HG03039 (cell line): ENCODE data around the gene DPP10.
"Not testable (repeated sequence)": the region's sequence is repeated elsewhere in the genome, so short reads cannot be mapped to it uniquely, and the experiment has no call there.

Experiments used
- ATAC-seq: cut with Tn5 transposase; IDR thresholded peaks from one replicate; pipeline ENCODE4 v1.9.1; 2021; ENCODE audit warnings: mild to moderate bottlenecking, moderate library complexity; ENCODE audit not compliant: unreplicated experiment

The DPP10 gene

DNA sequence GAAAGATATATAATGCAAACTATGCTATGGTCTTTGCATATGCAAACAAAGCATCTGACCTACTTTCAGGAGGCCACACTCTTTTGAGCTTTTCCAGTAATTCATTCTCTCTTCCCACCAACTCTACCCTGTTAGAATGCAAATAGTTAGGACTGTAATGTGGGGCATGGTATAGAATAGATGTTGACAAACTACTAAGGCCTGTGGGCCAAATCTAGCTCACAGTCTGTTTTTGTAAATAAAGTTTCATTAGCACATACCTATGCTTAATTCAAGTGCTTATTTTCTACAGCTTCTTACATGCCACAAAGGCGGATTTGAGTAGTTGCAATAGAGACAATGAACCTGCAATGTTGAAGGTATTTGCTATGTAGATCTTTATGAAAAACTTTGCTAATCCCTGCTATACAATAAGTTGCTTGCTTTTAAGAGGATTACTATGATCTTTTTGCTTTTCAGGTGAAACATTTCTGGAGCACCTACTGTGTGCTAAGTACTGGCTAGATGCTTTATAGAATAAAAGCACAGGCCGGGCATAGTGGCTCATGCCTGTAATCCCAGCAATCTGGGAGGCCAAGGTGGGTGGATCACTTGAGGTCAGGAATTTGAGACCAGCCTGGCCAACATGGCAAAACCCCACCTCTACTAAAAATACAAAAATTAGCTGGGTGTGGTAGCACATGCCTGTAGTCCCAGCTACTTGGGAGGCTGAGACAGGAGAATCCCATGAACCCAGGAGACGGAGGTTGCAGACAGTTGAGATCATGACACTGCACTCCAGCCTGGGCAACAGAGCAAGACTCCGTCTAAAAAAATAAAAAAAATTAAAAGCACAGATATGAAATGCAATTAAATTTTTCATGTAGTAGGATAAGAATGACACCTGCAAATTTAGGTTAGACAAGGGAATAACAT lies 267.8 kb downstream of the DPP10 start:
- no peak for ATAC-seq

- no peak for ATAC-seq
These were observed 271.9 kb downstream of the DPP10 start for GRCh38 chr2:114714313-114714712.

- no peak for ATAC-seq
These were observed 274.6 kb downstream of the DPP10 start for GRCh38 chr2:114717049-114717448.

GRCh38 chr2:114724454-114724853 lies 282.0 kb downstream of the DPP10 start:
- ATAC-seq: no peak

DNA sequence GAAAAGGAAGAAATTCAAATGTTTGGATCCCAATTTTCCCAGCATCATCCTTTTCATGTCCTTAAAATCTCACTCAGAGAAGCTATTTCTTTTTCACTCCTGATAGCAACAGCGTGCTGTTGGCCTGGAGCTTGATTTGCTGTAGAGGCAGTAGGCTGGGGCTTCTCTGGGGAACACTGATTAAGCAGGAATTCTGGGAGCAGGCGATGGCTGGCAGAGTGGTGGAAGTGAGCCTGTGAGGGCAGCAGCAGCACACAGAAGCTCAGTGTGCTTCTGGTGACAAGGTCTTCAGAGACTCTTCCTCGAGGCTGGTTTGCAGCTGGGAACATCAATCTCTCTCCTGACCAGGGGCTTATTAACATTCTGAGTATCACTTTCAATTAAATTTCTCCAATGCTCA lies 284.6 kb downstream of the DPP10 start:
- ATAC-seq: no peak

DNA sequence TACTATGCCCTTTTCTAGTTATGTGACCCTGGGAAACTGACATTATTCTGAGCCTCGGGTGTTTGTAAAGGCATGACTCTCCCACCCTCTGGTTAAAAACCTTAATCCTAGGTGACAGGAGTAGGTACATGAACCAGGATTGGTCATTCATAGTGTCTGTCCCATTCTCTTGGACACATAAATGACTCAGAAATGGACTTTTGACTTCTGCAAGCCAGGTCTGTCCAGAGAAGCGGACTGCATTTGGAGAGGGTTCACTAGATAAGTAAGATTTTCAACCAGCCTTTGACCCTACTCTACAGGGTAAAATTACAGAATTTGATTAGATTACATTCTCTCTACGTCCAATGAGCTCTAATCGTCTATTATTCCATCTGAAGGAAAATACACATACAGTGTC lies 285.9 kb downstream of the DPP10 start:
- no peak for ATAC-seq

- ATAC-seq: no peak
These were observed 286.6 kb downstream of the DPP10 start for GRCh38 chr2:114729026-114729425.

GRCh38 chr2:114735126-114735525 lies 292.7 kb downstream of the DPP10 start:
- ATAC-seq: no peak

DNA sequence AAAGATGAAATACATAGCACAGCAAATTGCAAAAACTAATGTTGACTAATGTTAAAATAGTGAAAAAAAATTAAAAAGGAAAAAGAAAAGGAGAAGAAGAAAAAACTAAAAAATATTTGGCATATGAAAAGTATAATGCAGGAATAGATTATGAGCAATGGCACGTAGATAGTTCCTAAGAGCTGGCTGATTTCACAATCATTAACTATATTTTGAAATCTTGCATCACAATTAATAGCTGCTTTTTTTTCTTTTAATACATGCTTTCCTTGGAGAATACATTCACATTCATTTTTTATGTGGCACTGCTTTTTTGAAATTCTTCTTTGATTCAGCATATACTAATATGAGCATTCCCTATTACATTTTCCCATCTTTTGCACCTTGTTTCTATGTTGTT lies 299.8 kb downstream of the DPP10 start:
- no peak for ATAC-seq

DNA sequence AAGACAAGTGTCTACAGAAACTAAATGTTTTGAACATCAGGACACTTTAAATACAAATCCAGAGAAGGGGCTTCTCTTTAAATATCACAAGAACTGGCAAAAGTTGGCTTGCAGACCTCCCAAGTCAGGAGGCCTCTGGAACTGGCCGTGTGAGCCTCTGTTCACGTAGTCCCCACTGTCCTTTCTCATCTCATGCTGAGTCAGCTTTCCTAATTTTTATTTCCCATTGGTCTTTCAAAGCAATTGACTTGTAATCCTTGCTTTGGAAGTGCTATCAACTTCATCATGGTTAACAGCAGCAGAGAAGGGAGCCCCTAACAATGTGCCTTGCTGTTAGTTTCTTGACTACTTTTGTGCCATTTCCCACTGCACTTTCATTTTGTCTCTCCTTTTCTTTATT lies 303.3 kb downstream of the DPP10 start:
- no peak for ATAC-seq

- ATAC-seq: not testable (repeated sequence)
These were observed 305.7 kb downstream of the DPP10 start for GRCh38 chr2:114748175-114748574.

DNA sequence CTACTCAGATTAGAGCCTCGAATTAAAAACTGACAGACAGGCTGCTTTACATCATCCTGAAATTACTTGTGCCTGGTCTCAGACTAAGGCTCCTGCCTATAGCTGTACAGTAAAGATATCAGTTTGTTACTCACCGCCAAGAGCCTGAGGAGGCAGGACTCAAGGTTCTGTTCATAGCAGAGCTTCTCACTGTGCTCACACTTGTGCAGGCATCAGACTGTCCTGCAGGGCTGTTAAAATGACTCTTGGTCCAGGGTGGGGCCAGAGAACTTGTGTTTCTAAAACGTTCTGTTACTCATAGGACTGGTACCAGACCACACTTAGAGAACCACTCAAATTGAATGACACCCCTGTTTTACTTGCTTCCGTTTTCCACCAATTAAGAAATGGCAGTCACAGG lies 310.0 kb downstream of the DPP10 start:
- no peak for ATAC-seq

GRCh38 chr2:114753145-114753544 lies 310.7 kb downstream of the DPP10 start:
- no peak for ATAC-seq

DNA sequence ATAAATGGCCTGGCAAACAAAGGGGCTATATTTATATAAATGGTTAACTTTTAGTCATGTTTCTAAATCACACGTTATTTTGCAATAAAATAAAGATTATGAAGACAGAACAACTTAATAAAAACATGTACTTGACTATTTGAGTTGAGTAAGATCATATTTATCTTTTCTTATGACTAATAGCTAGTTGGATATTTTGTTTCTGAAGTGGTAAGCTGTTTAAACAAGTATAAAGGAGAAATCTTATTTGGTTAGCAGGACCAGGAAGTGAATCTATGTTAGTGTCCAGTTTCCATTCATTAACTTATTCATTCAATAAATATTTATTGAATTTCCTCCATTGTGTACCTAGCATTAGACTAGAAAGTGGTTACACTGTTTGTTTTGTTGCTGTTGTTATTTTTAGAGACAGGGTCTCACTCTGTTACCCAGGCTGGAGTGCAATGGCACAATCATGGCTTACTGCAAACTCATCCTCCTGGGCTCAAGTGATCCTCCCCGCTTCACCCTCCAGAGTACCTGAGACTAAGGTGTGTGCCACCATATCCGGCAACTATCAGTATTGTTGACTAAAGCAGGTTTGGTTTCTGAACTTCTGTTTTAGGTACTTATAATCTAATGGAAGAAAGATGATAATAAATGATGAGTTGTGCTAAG lies 312.6 kb downstream of the DPP10 start:
- ATAC-seq: no peak

- ATAC-seq: no peak
These were observed 319.9 kb downstream of the DPP10 start for GRCh38 chr2:114762376-114762775.

DNA sequence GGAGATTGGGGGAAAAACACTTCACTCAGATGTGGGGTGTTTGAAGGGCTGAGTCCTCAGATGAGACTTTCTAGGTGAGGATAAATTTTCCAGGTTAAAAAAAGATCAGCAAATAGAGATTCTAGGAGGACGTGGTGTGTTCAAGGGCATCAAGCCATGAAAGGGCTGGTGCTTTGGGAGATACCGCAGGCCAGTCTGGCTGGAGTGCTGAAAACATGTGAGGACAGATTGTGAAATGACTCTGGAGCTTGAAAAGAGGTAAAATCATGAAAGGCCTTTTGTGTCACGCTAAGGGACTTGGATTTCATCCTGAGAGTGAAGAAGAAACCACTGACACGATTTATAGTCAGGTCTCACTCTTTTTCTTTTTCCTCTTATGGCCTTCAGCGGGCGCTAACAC lies 320.5 kb downstream of the DPP10 start:
- no peak for ATAC-seq

DNA sequence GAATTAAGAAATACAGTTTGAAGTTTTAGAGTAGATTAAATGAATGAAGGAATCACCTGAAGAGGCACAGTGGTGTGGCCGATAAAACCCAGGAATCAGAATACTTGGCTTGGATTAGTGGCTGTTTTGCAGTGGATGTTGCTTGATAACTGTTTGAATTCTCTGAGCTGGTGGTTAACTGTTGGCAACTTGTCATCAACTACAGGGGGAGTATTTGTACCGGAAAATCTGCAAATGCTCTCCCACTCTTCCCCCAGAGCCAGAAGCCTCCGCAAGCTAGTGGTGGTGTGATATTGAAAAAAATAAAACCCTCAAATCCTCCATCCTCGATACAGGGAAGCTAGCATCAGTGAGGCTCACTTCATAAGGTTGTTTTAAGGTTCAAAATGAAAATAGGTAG lies 326.7 kb downstream of the DPP10 start:
- ATAC-seq: no peak

- no peak for ATAC-seq
These were observed 327.6 kb downstream of the DPP10 start for GRCh38 chr2:114769991-114770390.

GRCh38 chr2:114784046-114784445 lies 341.6 kb downstream of the DPP10 start:
- no peak for ATAC-seq

DNA sequence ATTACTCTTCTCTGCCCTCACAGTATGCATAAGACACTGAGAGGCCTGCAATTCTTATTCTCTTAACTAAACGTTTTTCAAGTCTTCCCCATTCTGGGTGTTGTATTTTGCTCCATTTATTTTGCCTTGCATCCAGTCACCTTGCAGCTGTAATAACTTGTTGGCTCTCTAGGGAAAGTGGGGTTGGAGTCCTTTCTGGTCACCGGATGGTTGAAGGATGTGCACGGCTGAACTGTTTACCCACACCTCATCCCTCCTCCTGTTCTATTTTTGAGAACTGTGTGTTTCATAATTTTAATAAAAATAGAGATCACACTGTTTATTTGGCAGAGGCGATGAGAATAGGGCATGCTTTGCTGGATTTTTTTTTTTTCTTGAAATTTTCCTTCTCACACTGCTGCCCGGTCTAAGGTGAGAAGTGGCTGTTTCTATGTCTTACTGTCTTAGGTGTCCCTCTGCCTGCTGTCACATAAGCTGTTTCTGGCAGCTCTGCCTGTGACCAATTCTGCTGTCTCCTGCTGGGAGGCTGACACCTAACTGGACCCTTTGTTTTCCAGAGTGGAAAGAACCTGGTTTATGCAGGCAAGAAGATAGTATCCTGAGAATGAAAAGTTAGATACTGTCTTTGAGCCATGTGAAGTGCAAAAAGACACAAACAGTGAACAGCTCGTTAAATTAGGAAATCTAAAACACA lies 342.6 kb downstream of the DPP10 start:
- no peak for ATAC-seq

DNA sequence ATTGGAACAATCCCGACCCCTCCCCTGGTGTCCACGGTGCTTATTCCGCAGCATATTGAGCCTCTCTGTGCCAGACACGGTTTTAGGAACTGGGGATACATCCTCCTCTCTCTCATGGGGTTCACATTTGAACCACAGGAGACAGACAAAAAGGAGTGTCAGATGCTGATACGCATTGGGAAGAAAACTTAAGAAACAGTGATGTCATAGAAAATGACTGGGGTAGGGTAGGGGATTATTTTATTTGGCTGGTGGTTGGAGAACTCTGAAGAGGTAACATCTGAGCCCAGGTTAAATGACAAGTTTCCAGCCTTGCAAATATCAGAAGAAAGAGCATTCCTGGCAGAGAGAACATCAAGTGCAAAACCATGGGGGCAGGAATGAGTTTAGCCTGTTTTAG lies 344.5 kb downstream of the DPP10 start:
- ATAC-seq: no peak

DNA sequence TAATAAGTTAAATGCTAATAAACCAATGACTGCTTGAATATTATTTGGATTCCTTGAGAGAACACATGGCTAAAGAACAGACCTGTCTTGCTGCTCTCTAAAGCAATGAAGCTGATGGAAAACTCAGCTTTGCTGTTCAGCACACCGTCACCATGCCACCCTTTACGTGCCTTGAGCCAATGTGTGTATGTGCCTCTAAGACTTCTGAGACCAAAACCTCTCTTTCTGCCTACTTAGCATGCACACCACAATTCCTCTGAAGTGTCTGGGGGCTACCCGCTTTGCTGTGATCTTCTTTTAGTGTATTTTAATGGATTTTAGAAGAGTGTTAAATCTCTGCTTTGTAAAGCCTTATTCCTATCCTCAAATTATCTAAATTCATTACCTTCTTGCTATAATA lies 345.0 kb downstream of the DPP10 start:
- no peak for ATAC-seq
